ENCODE results near the gene TRIM43B. TPM values are rescaled to one million over a fixed set of nuclear protein-coding genes. Genes with fewer than 3 reads are reported as not detected.
A peak's percentile ranks its signal among the peaks of the same experiment; 100 is the strongest.
"Not testable (repeated sequence)": the region's sequence is repeated elsewhere in the genome, so short reads cannot be mapped to it uniquely, and the experiment has no call there.

TRIM43B gene
- total RNA-seq, 1 experiment from 2014 or later, result not detected

DNA sequence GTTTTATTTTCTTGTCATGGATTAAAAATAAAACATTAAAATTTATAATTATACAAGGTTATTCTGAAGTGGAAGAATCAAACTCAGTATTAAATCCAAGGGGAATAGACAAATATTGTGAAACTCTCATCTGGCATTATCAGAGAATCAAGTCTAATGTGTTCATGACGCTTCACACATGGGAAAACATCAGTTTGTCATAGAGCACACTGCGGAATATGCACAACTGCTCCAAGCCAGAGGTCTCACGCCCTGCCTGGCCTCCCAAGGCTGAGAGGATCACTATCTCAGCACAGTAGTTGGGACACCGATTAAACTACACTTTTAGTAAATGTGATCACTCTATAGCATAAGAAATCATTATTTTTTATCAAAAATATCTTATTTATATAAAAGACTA is 20.7 kb upstream of the TRIM43B start:
- TF ChIP-seq, protein P1, sequence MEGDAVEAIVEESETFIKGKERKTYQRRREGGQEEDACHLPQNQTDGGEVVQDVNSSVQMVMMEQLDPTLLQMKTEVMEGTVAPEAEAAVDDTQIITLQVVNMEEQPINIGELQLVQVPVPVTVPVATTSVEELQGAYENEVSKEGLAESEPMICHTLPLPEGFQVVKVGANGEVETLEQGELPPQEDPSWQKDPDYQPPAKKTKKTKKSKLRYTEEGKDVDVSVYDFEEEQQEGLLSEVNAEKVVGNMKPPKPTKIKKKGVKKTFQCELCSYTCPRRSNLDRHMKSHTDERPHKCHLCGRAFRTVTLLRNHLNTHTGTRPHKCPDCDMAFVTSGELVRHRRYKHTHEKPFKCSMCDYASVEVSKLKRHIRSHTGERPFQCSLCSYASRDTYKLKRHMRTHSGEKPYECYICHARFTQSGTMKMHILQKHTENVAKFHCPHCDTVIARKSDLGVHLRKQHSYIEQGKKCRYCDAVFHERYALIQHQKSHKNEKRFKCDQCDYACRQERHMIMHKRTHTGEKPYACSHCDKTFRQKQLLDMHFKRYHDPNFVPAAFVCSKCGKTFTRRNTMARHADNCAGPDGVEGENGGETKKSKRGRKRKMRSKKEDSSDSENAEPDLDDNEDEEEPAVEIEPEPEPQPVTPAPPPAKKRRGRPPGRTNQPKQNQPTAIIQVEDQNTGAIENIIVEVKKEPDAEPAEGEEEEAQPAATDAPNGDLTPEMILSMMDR (IDR thresholded peaks at IDR 0.05; ENCODE audit: unreplicated experiment), result no peak
- Mint-ChIP-seq H3K4me1 (ENCODE audit: low read depth, unreplicated experiment) (no peaks in the 10 kb centered on the region), H3K9me3 (ENCODE audit: low read depth, unreplicated experiment) (no peaks in the 10 kb centered on the region), H3K36me3 (ENCODE audit: insufficient read depth, unreplicated experiment) (no peaks in the 10 kb centered on the region), H3K4me3 (ENCODE audit: low read depth, unreplicated experiment) (no peak overlapping the region), H3K27ac (ENCODE audit: unreplicated experiment) (no peak overlapping the region), H3K27me3 (ENCODE audit: unreplicated experiment) (no peaks in the 10 kb centered on the region)
- no TSS peak for BruUV-seq (replicated peaks)
- CTCF ChIA-PET, result no interaction called here
- intact Hi-C loops (cut with micrococcal nuclease; ENCODE audit: unreplicated experiment), result no loop called here
- DNase-seq, result no peak

DNA sequence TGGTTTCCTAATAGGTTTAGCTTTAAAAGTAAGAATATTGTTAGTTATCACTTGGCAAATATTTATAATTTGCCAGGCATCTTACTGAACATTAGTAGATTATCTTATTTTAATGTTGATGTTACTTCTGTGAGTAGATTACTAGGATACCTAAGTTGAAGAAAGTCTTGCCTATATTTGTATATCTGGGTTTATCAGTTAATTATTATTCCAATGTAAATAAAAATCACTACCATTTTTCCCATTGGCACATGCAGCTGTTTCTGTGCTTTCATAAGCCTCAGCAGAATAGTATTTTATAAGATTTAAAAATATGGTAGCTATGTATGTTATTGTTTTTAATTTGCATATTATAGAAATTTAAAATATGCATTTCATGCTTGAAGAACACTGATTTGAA is 16.3 kb upstream of the TRIM43B start:
- Mint-ChIP-seq H3K36me3 (ENCODE audit: insufficient read depth, unreplicated experiment) (no peaks in the 10 kb centered on the region), H3K4me3 (ENCODE audit: low read depth, unreplicated experiment) (no peak overlapping the region), H3K9me3 (ENCODE audit: low read depth, unreplicated experiment) (no peaks in the 10 kb centered on the region), H3K27ac (ENCODE audit: unreplicated experiment) (no peak overlapping the region), H3K4me1 (ENCODE audit: low read depth, unreplicated experiment) (no peaks in the 10 kb centered on the region), H3K27me3 (ENCODE audit: unreplicated experiment) (no peaks in the 10 kb centered on the region)
- TF ChIP-seq, protein P1 (IDR thresholded peaks at IDR 0.05; ENCODE audit: unreplicated experiment), result no peak
- DNase-seq, result no peak
- CTCF ChIA-PET, result no interaction called here
- no TSS peak for BruUV-seq (replicated peaks)
- intact Hi-C loops (cut with micrococcal nuclease; ENCODE audit: unreplicated experiment), result no loop called here

DNA sequence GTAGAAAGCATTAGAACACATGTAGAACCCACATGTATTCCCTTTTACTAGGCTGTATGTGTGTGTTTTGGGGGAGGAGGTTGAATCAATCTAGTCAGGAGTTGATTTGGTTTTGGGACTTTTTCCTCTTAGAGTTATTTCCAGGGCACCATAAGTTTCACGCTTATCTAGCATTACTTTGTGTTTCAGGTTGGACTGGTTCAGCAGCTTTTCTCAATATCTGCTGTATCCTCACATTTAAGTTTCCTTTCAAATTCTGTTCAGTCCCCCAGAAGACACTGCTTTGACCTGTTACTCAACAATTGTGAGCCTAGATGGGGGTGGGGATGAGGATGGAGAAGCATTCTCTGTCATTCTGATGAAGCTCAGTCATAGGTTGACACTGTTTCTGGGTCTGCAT is 7.5 kb upstream of the TRIM43B start:
- H3K9me3 Mint-ChIP-seq (ENCODE audit: low read depth, unreplicated experiment); H3K36me3 Mint-ChIP-seq (ENCODE audit: insufficient read depth, unreplicated experiment); H3K4me3 Mint-ChIP-seq (ENCODE audit: low read depth, unreplicated experiment); H3K27me3 Mint-ChIP-seq (ENCODE audit: unreplicated experiment); H3K27ac Mint-ChIP-seq (ENCODE audit: unreplicated experiment); H3K4me1 Mint-ChIP-seq (ENCODE audit: low read depth, unreplicated experiment); BruUV-seq (replicated peaks); CTCF ChIA-PET; intact Hi-C loops (cut with micrococcal nuclease; ENCODE audit: unreplicated experiment): not testable (repeated sequence)
- DNase-seq, result peak; percentile 59

DNA sequence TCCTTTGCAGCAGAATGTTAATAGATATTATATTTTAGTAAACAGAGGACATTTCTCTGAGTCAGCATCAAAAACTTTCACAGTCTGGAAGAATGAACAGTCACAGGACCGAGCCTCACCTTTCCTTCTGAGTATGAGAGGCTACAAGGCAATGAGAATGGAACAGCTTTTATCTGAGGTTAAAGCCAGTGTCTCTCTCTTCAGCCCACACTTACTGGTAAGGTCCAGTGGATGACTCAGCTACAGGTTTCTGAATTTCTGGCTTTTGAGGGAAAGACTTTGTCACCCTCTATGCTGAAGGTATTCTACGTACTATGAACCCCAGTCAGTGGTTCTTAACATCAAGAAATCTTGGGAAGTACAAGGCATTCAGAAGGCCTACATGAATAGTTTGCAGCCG is 9.5 kb downstream of the TRIM43B start:
- H3K27me3 Mint-ChIP-seq (ENCODE audit: unreplicated experiment); BruUV-seq (replicated peaks); intact Hi-C loops (cut with micrococcal nuclease; ENCODE audit: unreplicated experiment); CTCF ChIA-PET; H3K27ac Mint-ChIP-seq (ENCODE audit: unreplicated experiment); H3K4me3 Mint-ChIP-seq (ENCODE audit: low read depth, unreplicated experiment); H3K9me3 Mint-ChIP-seq (ENCODE audit: low read depth, unreplicated experiment); H3K36me3 Mint-ChIP-seq (ENCODE audit: insufficient read depth, unreplicated experiment); H3K4me1 Mint-ChIP-seq (ENCODE audit: low read depth, unreplicated experiment); DNase-seq: not testable (repeated sequence)

DNA sequence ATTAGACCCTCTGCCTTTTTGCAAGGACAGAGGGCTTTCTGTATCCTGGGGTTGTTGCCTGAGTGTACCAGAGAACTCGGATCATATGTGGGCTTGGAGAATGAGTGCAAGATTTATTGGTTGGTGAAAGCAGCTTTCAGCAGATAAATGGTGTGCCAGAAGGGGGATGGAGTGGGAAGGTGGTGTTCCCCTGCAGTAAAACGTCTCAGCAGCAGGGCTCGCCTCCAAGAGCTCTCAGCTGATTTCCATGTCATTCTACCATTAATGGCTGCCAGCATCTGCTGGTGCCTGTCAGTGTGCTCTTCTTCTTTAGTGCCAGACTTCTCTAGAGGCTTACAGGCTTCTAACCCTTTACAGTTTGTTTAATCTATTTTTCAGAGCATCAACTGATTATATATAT is 16.6 kb downstream of the TRIM43B start:
- H3K27ac Mint-ChIP-seq (ENCODE audit: unreplicated experiment); BruUV-seq (replicated peaks); H3K27me3 Mint-ChIP-seq (ENCODE audit: unreplicated experiment); H3K4me3 Mint-ChIP-seq (ENCODE audit: low read depth, unreplicated experiment); intact Hi-C loops (cut with micrococcal nuclease; ENCODE audit: unreplicated experiment); H3K9me3 Mint-ChIP-seq (ENCODE audit: low read depth, unreplicated experiment); H3K36me3 Mint-ChIP-seq (ENCODE audit: insufficient read depth, unreplicated experiment); H3K4me1 Mint-ChIP-seq (ENCODE audit: low read depth, unreplicated experiment); DNase-seq; CTCF ChIA-PET: not testable (repeated sequence)

DNA sequence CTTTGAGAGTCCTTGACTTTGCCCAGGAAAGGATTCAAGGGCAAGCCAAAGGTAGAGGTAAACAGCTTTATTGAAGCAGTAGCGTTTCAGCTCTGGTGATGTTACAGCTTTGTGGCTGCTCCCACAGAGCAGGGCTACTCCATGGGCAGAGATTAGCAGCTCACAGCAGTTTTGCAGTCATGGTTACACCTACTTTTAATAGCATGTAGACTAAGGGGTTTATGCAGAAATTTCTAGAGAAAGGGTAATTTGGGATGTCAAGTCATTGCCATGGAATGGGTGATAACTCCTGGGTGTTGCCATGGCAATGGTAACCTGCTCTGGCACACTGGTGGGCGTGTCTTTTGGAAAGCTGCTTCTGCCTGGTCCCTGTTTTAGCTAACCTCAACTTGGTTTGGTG is 18.0 kb downstream of the TRIM43B start:
- H3K27me3 Mint-ChIP-seq (ENCODE audit: unreplicated experiment); H3K27ac Mint-ChIP-seq (ENCODE audit: unreplicated experiment); H3K36me3 Mint-ChIP-seq (ENCODE audit: insufficient read depth, unreplicated experiment); H3K4me3 Mint-ChIP-seq (ENCODE audit: low read depth, unreplicated experiment); DNase-seq; H3K9me3 Mint-ChIP-seq (ENCODE audit: low read depth, unreplicated experiment); H3K4me1 Mint-ChIP-seq (ENCODE audit: low read depth, unreplicated experiment); CTCF ChIA-PET; intact Hi-C loops (cut with micrococcal nuclease; ENCODE audit: unreplicated experiment); BruUV-seq (replicated peaks): not testable (repeated sequence)

DNA sequence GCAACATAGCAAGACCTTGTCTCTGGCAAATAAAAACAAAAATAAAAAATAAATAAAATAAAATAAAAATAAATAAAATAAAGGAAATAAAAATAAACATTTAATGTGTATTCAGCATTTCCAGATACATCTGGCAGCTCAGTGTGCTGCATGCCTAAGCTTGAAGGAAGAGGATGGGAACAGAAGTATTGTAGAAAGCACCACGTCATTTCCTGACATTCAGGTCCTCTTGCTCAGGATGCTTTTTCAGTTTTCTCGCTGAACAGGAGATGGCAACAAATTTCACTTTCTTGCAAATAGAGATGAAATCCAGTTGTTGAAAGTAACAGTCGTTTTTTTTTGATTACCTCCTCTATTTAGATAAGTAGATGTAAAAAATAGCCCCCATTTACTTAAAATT is 21.3 kb downstream of the TRIM43B start:
- DNase-seq; H3K27me3 Mint-ChIP-seq (ENCODE audit: unreplicated experiment); H3K27ac Mint-ChIP-seq (ENCODE audit: unreplicated experiment); BruUV-seq (replicated peaks); H3K4me3 Mint-ChIP-seq (ENCODE audit: low read depth, unreplicated experiment); H3K36me3 Mint-ChIP-seq (ENCODE audit: insufficient read depth, unreplicated experiment); H3K9me3 Mint-ChIP-seq (ENCODE audit: low read depth, unreplicated experiment); H3K4me1 Mint-ChIP-seq (ENCODE audit: low read depth, unreplicated experiment); intact Hi-C loops (cut with micrococcal nuclease; ENCODE audit: unreplicated experiment); CTCF ChIA-PET: not testable (repeated sequence)

DNA sequence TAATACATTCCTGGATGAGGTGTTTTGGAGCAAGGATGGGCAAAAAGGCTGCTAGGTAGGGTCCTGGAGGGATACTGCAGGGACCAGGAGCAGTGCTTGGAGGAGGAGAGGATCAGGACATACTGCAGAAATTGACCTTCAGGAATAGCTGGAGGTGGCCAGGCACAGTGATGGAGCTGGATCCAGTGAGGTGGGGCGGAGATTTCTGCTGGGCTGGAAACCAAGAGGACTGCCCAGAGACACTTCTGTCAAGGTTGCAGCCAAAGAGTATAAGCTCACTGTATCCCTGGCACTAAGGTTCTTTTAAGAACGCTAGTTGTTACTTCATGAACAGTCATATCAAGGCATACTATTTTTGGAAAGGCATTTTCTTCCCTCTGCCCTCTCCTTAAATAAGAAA is 39.2 kb downstream of the TRIM43B start:
- H3K9me3 Mint-ChIP-seq (ENCODE audit: low read depth, unreplicated experiment); H3K36me3 Mint-ChIP-seq (ENCODE audit: insufficient read depth, unreplicated experiment); DNase-seq; BruUV-seq (replicated peaks); H3K27me3 Mint-ChIP-seq (ENCODE audit: unreplicated experiment); H3K27ac Mint-ChIP-seq (ENCODE audit: unreplicated experiment); H3K4me3 Mint-ChIP-seq (ENCODE audit: low read depth, unreplicated experiment); CTCF ChIA-PET; intact Hi-C loops (cut with micrococcal nuclease; ENCODE audit: unreplicated experiment); H3K4me1 Mint-ChIP-seq (ENCODE audit: low read depth, unreplicated experiment): not testable (repeated sequence)

DNA sequence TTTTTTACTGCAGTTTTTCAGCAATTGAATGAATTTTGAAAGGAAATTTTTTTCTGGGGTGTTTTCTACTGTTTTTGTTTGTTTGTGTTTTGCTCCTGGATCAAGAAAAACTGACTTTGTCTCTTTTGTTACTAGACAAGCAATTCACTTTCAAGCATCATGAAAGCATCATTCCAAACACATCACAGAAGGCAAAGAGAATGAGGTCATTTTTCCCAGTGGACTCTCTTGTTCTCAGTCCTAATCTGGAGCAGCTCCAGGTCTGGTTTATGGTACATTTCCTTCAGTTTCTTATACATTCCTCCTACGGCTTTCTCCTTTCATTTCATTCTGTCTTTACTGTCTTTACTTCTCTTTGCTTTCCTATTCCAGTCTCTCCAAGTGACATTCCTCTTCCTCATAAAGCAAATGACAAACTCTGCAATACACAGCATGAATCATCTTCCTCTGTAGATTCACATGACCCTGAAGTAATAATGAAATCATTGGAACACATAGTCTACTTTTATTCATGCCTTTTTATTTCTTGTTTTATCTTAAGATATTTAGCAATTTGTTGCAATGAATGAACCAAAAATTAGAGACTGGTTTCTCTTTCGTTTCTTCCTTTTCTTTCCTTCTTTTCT is 42.0 kb downstream of the TRIM43B start:
- H3K27me3 Mint-ChIP-seq (ENCODE audit: unreplicated experiment); H3K9me3 Mint-ChIP-seq (ENCODE audit: low read depth, unreplicated experiment); BruUV-seq (replicated peaks); H3K4me1 Mint-ChIP-seq (ENCODE audit: low read depth, unreplicated experiment); H3K4me3 Mint-ChIP-seq (ENCODE audit: low read depth, unreplicated experiment); DNase-seq; H3K27ac Mint-ChIP-seq (ENCODE audit: unreplicated experiment); intact Hi-C loops (cut with micrococcal nuclease; ENCODE audit: unreplicated experiment); H3K36me3 Mint-ChIP-seq (ENCODE audit: insufficient read depth, unreplicated experiment); CTCF ChIA-PET: not testable (repeated sequence)

All from Calu3 (cell line).